ENCODE results near the gene RNF149. TPM values are rescaled to one million over a fixed set of nuclear protein-coding genes. Genes with fewer than 3 reads are reported as not detected.

The RNF149 gene
- total and polyA plus RNA-seq, 2 donors (not counting 3 experiments of a cell fraction or from before 2014, with no cell fraction given): 31.3 to 66.6 TPM

DNA sequence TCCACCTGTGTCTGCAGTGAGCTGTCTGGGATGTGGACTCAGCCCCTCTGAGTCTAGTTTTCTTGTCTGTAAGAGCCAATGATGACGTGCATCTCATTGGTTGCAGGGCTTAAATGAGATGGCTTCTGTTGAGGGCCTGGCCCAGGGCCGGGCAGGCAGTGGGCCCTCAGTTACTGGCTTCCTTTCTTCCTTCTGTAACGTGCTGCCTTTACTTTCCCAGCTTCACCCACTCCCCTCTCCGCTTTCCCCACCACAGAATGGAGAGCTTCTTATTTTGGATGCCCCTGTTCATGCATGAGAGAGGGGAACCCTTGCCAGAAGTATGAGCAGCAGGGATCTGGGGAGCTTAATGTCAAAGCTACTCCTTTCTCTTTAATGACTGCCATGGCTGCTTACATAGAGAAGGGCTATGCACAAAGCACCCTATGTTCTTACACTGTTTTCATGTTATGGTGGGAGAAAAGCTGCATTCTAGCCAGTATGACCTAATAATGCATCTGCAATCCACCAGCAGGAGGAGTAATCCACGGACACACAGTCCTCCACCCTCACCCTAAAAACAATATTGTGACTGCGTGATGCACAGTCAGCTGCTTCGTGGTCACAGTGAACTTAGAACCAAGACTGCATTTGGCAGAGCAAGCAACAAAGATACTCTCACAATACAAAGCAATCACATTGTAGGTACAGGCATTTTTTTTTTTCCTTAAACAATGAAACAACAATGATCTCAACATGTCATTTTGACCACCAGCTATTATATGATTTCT, 41.6 kb upstream of the RNF149 start:
- no peak overlapping the region for H3K27ac ChIP-seq (ENCODE audit: insufficient read depth, low read depth, low read length)
- H3K9me1 ChIP-seq (replicated peaks; ENCODE audit: control insufficient read depth, extremely low read depth, insufficient read depth, low read length): no peaks in the 10 kb centered on the region
- no peak for DNase-seq (ENCODE audit: low read depth, low spot score)
- TF ChIP-seq POLR2A (IDR thresholded peaks at IDR 0.05; ENCODE audit: low read depth, low read length) (no peak), MYC (IDR thresholded peaks at IDR 0.05; ENCODE audit: low read depth, low read length) (no peak), POLR2AphosphoS5 (IDR thresholded peaks at IDR 0.05; ENCODE audit: insufficient read depth, low read depth, low read length) (no peak)
- TF ChIP-seq, protein P1, sequence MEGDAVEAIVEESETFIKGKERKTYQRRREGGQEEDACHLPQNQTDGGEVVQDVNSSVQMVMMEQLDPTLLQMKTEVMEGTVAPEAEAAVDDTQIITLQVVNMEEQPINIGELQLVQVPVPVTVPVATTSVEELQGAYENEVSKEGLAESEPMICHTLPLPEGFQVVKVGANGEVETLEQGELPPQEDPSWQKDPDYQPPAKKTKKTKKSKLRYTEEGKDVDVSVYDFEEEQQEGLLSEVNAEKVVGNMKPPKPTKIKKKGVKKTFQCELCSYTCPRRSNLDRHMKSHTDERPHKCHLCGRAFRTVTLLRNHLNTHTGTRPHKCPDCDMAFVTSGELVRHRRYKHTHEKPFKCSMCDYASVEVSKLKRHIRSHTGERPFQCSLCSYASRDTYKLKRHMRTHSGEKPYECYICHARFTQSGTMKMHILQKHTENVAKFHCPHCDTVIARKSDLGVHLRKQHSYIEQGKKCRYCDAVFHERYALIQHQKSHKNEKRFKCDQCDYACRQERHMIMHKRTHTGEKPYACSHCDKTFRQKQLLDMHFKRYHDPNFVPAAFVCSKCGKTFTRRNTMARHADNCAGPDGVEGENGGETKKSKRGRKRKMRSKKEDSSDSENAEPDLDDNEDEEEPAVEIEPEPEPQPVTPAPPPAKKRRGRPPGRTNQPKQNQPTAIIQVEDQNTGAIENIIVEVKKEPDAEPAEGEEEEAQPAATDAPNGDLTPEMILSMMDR (IDR thresholded peaks at IDR 0.05; ENCODE audit: extremely low read depth in 1 of 2, insufficient read depth in 1 of 2, low read depth in 1 of 2, low read length in 2 of 2): peak; percentile 10 to 33
- TF ChIP-seq, protein P2, sequence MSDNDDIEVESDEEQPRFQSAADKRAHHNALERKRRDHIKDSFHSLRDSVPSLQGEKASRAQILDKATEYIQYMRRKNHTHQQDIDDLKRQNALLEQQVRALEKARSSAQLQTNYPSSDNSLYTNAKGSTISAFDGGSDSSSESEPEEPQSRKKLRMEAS (IDR thresholded peaks at IDR 0.05; ENCODE audit: insufficient read depth, insufficient read length): no peak
- no peak for FAIRE-seq
- dilution Hi-C loops (cut with MboI; ENCODE audit: extremely low pct_ligation_motif_present, low sequenced_read_pairs) (no loop called here), intact Hi-C loops (cut with micrococcal nuclease) (loop anchor here (2.0 kb wide), 1 partner anchor 37 kb away; the partner anchor contains the start of gene CREG2)
- no peaks in the 10 kb centered on the region for H3K4me1 ChIP-seq (ENCODE audit: control insufficient read depth, extremely low read depth, insufficient read depth, low read length)
- no peak overlapping the region for H3K4me2 ChIP-seq (ENCODE audit: insufficient read depth, low read length)
- no peak overlapping the region for H3K9ac ChIP-seq (replicated peaks; ENCODE audit: extremely low read depth, insufficient read depth, low read length)
- no peak overlapping the region for H2AFZ ChIP-seq (ENCODE audit: low read depth, low read length)
- POLR2A ChIA-PET: no interaction called here
- H3K79me2 ChIP-seq (ENCODE audit: control insufficient read depth, insufficient read depth, low read length): no peaks in the 10 kb centered on the region
- H3K4me3 ChIP-seq (replicated peaks in 1 of 3; ENCODE audit: insufficient read depth in 1 of 3, low read depth in 1 of 3, low read length in 3 of 3): no peak overlapping the region
- no peaks in the 10 kb centered on the region for H4K20me1 ChIP-seq (replicated peaks; ENCODE audit: control insufficient read depth, extremely low read depth, insufficient read depth, low read length)
- H3K27me3 ChIP-seq (ENCODE audit: control insufficient read depth in 2 of 2, insufficient read depth in 2 of 2, low read length in 2 of 2): no peaks in the 10 kb centered on the region
- CTCF ChIA-PET: interaction anchor here (0.8 to 5.1 kb wide), 25 partner anchors 8 to 890 kb away, joined by 3 to 47 read pairs (median 4); partner anchors contain the start of gene CREG2
- H3K36me3 ChIP-seq (ENCODE audit: control insufficient read depth in 2 of 2, extremely low read depth in 1 of 2, insufficient read depth in 2 of 2, low read length in 2 of 2): no peaks in the 10 kb centered on the region
- no peaks in the 10 kb centered on the region for H3K9me3 ChIP-seq (replicated peaks; ENCODE audit: control insufficient read depth, insufficient read depth, low read length)
- BruUV-seq (replicated peaks): no TSS peak

Measured in endothelial cell of umbilical vein (primary cell).